H4 (cell line): ENCODE measurements around the gene PTPN14. TPM values are rescaled to one million over a fixed set of nuclear protein-coding genes. Genes with fewer than 3 reads are reported as not detected.

Experiments used
- DNase-seq: peaks from one replicate; pipeline ENCODE4 v3.0.0-alpha.2; 2015; ENCODE audit warnings: low spot score
- total RNA-seq: library from RNA; depleted of rRNA; stranded (reverse); fragments of >200 nt; shearing (Covaris generic); gene quantifications from 2 replicates; pipeline ENCODE4 v1.2.3, GENCODE V29; 2014

PTPN14 gene
- total RNA-seq, 1 experiment from 2014 or later = 7.5 TPM

- DNase-seq = peak; percentile 43
These were observed 218.2 kb downstream of the PTPN14 start for GRCh38 chr1:214332946-214333798.

- DNase-seq = peak; percentile 31
These were observed 219.5 kb downstream of the PTPN14 start for GRCh38 chr1:214331827-214332423.

GRCh38 chr1:214331180-214331579 is 220.2 kb downstream of the PTPN14 start:
- DNase-seq = no peak

GRCh38 chr1:214330715-214331114 is 220.7 kb downstream of the PTPN14 start:
- no peak for DNase-seq

- no peak for DNase-seq
These were observed 221.2 kb downstream of the PTPN14 start for GRCh38 chr1:214330222-214330621.

- DNase-seq = no peak
These were observed 221.8 kb downstream of the PTPN14 start for GRCh38 chr1:214329470-214330220.

- peak; percentile 71 for DNase-seq
These were observed 222.5 kb downstream of the PTPN14 start for GRCh38 chr1:214328770-214329469.

GRCh38 chr1:214327514-214327913 is 223.9 kb downstream of the PTPN14 start:
- no peak for DNase-seq

- DNase-seq = no peak
These were observed 225.0 kb downstream of the PTPN14 start for GRCh38 chr1:214326406-214326805.

GRCh38 chr1:214324896-214325800 is 226.3 kb downstream of the PTPN14 start:
- DNase-seq = no peak

GRCh38 chr1:214321705-214322453 is 229.5 kb downstream of the PTPN14 start:
- no peak for DNase-seq

- DNase-seq = no peak
These were observed 231.5 kb downstream of the PTPN14 start for GRCh38 chr1:214319938-214320337.

- no peak for DNase-seq
These were observed 232.3 kb downstream of the PTPN14 start for GRCh38 chr1:214318956-214319736.

- DNase-seq = no peak
These were observed 233.0 kb downstream of the PTPN14 start for GRCh38 chr1:214318356-214318755.

- DNase-seq = no peak
These were observed 233.7 kb downstream of the PTPN14 start for GRCh38 chr1:214317734-214318133.

- DNase-seq = no peak
These were observed 234.1 kb downstream of the PTPN14 start for GRCh38 chr1:214317300-214317699.

GRCh38 chr1:214316593-214316992 is 234.8 kb downstream of the PTPN14 start:
- DNase-seq = no peak

- no peak for DNase-seq
These were observed 237.1 kb downstream of the PTPN14 start for GRCh38 chr1:214314178-214314843.
